Right ventricle myocardium inferior (tissue), 1 donor: ENCODE results near the gene SEL1L. TPM values are rescaled to one million over a fixed set of nuclear protein-coding genes. Genes with fewer than 3 reads are reported as not detected.
A peak's percentile ranks its signal among the peaks of the same experiment; 100 is the strongest.
"Not testable (repeated sequence)": the region's sequence is repeated elsewhere in the genome, so short reads cannot be mapped to it uniquely, and the experiment has no call there.

ENCODE experiments used
- ATAC-seq: fragments of 200-7000 bp; cut with Tn5 transposase; one replicate; pipeline ENCODE4 v1.9.1; 2020; ENCODE audit warnings: mild to moderate bottlenecking, moderate library complexity
- DNase-seq: peaks from one replicate; pipeline ENCODE4 v3.0.0; 2021; ENCODE audit errors: missing footprints
- intact Hi-C: fragments of 100-400 bp; cut with DNase I; formaldehyde crosslinking; loops from one replicate; pipeline ENCODE4 v1.11.0; 2022
- total RNA-seq: library from RNA; stranded (reverse); fragmentation: NEBNext Ultra II Directional; extraction: Animal tissue kit (Norgen Biotek cat#: 25700); gene quantifications from one replicate; pipeline ENCODE4 v1.2.1, GENCODE V29; 2021
- donor health status: DM: no; HTN: yes; CAD: no; lungs with severe emphysema.

The SEL1L gene
- total RNA-seq, 1 donor from 2014 or later, result 54.9 TPM

DNA sequence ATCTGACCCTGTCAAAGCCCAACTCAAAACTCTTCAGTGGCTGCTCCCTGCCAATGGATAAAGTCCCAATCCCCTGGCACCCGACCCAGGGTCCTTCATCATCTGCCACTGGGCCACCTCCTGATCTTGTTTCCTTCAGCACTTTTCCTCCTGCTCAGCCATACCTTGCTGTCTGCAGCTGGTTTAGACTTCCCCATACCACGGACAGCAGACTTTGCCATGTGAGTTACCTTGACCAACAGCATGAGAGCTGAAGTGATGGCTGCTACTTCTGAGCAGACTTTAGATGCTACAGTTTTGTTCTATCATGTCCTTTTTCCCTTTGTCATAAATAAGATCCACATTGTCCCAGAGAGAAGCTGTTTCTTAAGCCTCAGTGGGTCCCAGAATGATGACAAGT lies 100.3 kb downstream of the SEL1L start:
- ATAC-seq, result no peak
- intact Hi-C loops, result no loop called here
- DNase-seq, result no peak

GRCh38 chr14:81432219-81432661 lies 101.4 kb downstream of the SEL1L start:
- ATAC-seq (no peak), DNase-seq (no peak)
- intact Hi-C loops, result no loop called here

DNA sequence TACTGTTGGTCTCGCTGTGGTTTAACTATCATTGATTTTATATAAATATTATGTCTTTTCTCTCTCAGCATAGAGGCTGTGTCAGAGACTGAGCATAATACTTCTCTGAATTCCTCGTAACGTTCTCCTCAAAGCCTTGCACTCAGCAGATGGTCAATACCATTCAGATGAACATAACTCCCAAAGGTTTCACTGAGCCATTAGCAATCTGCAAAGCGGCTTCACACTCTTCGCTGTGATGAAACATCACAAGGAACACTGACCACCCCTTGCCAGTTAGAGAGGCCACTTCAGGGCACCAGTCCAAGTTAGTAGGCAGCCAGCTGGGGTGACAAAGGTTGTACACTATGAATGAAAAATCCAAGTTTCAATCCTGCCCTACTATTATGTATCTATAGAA lies 103.4 kb downstream of the SEL1L start:
- intact Hi-C loops, result no loop called here
- no peak for DNase-seq
- ATAC-seq, result peak; percentile 64

GRCh38 chr14:81429749-81430148 lies 103.9 kb downstream of the SEL1L start:
- DNase-seq, ATAC-seq, intact Hi-C loops: not testable (repeated sequence)

GRCh38 chr14:81429028-81429427 lies 104.6 kb downstream of the SEL1L start:
- ATAC-seq, result no peak
- intact Hi-C loops, result no loop called here
- DNase-seq, result no peak

DNA sequence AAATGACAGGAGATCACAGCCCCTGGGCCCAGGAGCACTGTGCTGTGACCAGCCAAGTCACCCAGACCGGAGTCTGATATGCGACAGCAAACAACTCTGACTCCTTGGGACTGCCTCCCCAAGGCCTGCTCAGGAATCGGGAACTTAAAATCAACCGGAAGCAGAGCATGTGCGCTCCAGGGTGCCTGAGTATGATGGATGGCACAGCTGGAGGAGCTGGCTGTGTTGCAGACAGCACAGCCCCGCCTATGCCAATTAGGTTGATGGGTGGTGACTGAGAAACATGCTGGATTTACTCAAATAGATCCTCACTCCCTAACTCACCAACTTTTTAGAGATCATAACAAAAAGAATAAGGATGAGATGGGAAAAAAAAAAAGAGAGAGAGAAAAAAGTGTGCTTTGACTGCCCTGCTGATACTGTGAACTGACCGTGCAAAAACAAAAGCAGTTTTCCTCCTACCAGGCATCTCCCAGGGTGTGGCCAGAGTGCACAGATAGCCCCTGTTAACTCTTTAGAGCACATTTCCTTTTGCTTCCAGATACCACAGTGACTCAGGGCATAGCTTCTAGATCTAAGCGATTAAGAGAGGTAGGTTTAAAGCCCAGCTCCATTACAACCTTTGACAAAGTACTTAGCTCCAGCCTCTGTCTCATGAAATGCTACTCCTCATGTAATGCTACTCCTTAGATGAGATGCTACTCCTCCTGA lies 106.2 kb downstream of the SEL1L start:
- DNase-seq (peak; percentile 73), ATAC-seq (peak; percentile 45)
- intact Hi-C loops, result no loop called here

GRCh38 chr14:81423504-81423903 lies 110.1 kb downstream of the SEL1L start:
- intact Hi-C loops, result no loop called here
- ATAC-seq (peak; percentile 88), DNase-seq (peak; percentile 70)

Other genes with a start within 250 kb of the SEL1L start
- 12.8 TPM for gene STON2, start 133.5 kb downstream of the SEL1L start, total RNA-seq